Mammary epithelial cell (primary cell): ENCODE data around the gene P2RY14.

ENCODE experiments used
- CTCF ChIP-seq, 2 donors: IDR thresholded peaks in 1 of 2; conservative IDR thresholded peaks in 1 of 2; 2 replicates each; pipeline ENCODE4 v1.5.1; 2011 to 2012; ENCODE audit warnings: inconsistent platforms in 2 of 2, low read length in 2 of 2, mild to moderate bottlenecking in 2 of 2, control low read depth in 1 of 2, low read depth in 1 of 2; ENCODE audit not compliant: insufficient read depth in 1 of 2; ENCODE audit errors: extremely low read depth in 1 of 2
- EZH2 ChIP-seq: IDR thresholded peaks from 2 replicates; pipeline ENCODE4 v1.6.1; 2012; ENCODE audit warnings: low read length, inconsistent platforms, borderline replicate concordance

DNA sequence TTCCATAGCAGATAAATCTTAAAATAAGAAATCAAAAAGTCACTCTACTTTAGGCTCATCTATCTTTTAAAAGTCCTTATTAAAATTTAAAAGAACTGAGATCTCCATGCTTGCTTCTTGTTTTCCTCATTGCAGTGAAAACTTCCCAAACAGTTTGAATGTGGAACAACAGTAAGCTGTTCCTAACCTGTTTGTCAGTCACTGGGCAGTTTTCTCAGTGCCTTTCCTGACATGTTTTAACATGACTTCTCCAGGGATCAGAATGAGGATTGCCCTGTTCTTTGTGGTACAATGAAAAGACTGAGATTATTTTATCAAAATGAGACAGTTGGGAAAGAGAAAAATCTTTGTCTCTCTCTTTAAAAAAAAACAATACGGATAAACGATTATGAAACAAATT lies 37.5 kb upstream of the P2RY14 start:
- TF ChIP-seq CTCF (conservative IDR thresholded peaks at IDR 0.05 in 1 of 2, IDR thresholded peaks at IDR 0.05 in 1 of 2; ENCODE audit: extremely low read depth in 1 of 2, insufficient read depth in 1 of 2, low read depth in 1 of 2, low read length in 2 of 2), result no peak
- no peak for TF ChIP-seq EZH2
